Mesenchymal stem cell (in vitro differentiated cells and primary cell): ENCODE data around the gene KIRREL3.
A peak's percentile ranks its signal among the peaks of the same experiment; 100 is the strongest.

Source experiments
- DNase-seq: peaks from one replicate; pipeline ENCODE4 v3.0.0-alpha.2; 2013
- H2AFZ ChIP-seq: one replicate; pipeline ENCODE4 v1.6.1; 2013; ENCODE audit warnings: low read depth, mild to moderate bottlenecking, control low read depth, inconsistent platforms, low read length, moderate library complexity
- H2AK5ac ChIP-seq: 2 replicates; pipeline ENCODE4 v1.6.1; 2013; ENCODE audit warnings: low read length, moderate library complexity, mild to moderate bottlenecking, inconsistent platforms; ENCODE audit not compliant: severe bottlenecking
- H2BK120ac ChIP-seq: one replicate; pipeline ENCODE4 v1.6.1; 2013; ENCODE audit warnings: low read depth, mild to moderate bottlenecking, inconsistent platforms, low read length, moderate library complexity
- H2BK12ac ChIP-seq, 2 experiments: one replicate each; pipeline ENCODE4 v1.6.1; 2013; ENCODE audit warnings: inconsistent platforms in 2 of 2, low read length in 2 of 2, mild to moderate bottlenecking in 2 of 2, moderate library complexity in 2 of 2, control low read depth in 1 of 2
- H2BK15ac ChIP-seq: one replicate; pipeline ENCODE4 v1.6.1; 2013; ENCODE audit warnings: mild to moderate bottlenecking, low read depth, inconsistent platforms; ENCODE audit not compliant: poor library complexity, severe bottlenecking
- H2BK5ac ChIP-seq: 2 replicates; pipeline ENCODE4 v1.6.1; 2013; ENCODE audit warnings: low read depth, mild to moderate bottlenecking, low read length, control low read depth, inconsistent platforms; ENCODE audit not compliant: poor library complexity, severe bottlenecking
- H3K14ac ChIP-seq, 2 experiments: one replicate each; pipeline ENCODE4 v1.6.1; 2013; ENCODE audit warnings: inconsistent platforms in 2 of 2, low read length in 2 of 2, control low read depth in 1 of 2, mild to moderate bottlenecking in 1 of 2, moderate library complexity in 1 of 2
- H3K18ac ChIP-seq, 2 experiments: one replicate each; pipeline ENCODE4 v1.6.1; 2013; ENCODE audit warnings: inconsistent platforms in 2 of 2, low read length in 2 of 2, control low read depth in 1 of 2, low read depth in 1 of 2, mild to moderate bottlenecking in 1 of 2
- H3K23ac ChIP-seq, 2 experiments: one replicate each; pipeline ENCODE4 v1.6.1; 2013; ENCODE audit warnings: inconsistent platforms in 2 of 2, low read length in 2 of 2, mild to moderate bottlenecking in 2 of 2, moderate library complexity in 2 of 2, control low read depth in 1 of 2
- H3K27ac ChIP-seq: 2 replicates; pipeline ENCODE4 v1.5.1; 2013; ENCODE audit warnings: mild to moderate bottlenecking, moderate library complexity, low read length, control low read depth, inconsistent platforms; ENCODE audit not compliant: poor library complexity, severe bottlenecking
- H3K27me3 ChIP-seq, 2 experiments: 2 replicates each; pipeline versions ENCODE4 v1.6.1 to v1.7.0; 2013; ENCODE audit warnings: low read length in 2 of 2, mild to moderate bottlenecking in 2 of 2, moderate library complexity in 2 of 2, control low read depth in 1 of 2, inconsistent platforms in 1 of 2; ENCODE audit not compliant: control insufficient read depth in 1 of 2, insufficient read depth in 1 of 2
- H3K36me3 ChIP-seq, 2 experiments: 2 replicates each; pipeline versions ENCODE4 v1.6.1 to v1.7.0; 2013; ENCODE audit warnings: low read length in 2 of 2, control low read depth in 1 of 2, inconsistent platforms in 1 of 2, low read depth in 1 of 2, mild to moderate bottlenecking in 1 of 2; ENCODE audit not compliant: insufficient read depth in 2 of 2, control insufficient read depth in 1 of 2
- H3K4ac ChIP-seq, 2 experiments: one replicate each; pipeline ENCODE4 v1.6.1; 2013; ENCODE audit warnings: inconsistent platforms in 2 of 2, low read length in 2 of 2, mild to moderate bottlenecking in 2 of 2, moderate library complexity in 2 of 2, control low read depth in 1 of 2, low read depth in 1 of 2
- H3K4me1 ChIP-seq: 2 replicates; pipeline ENCODE4 v1.6.1; 2013; ENCODE audit warnings: low read depth, low read length, control low read depth; ENCODE audit not compliant: control insufficient read depth, insufficient read depth
- H3K4me2 ChIP-seq: 2 replicates; pipeline ENCODE4 v1.6.1; 2013; ENCODE audit warnings: low read length, mild to moderate bottlenecking, inconsistent platforms; ENCODE audit not compliant: poor library complexity, severe bottlenecking
- H3K4me3 ChIP-seq, 2 experiments: 2 replicates each; pipeline versions ENCODE4 v1.5.1 to v1.7.0; 2013; ENCODE audit warnings: low read length in 2 of 2, mild to moderate bottlenecking in 2 of 2, control low read depth in 1 of 2, low read depth in 1 of 2; ENCODE audit not compliant: insufficient read depth in 1 of 2
- H3K79me1 ChIP-seq: replicated peaks from 2 replicates; pipeline ENCODE4 v1.6.1; 2013; ENCODE audit warnings: mild to moderate bottlenecking, control low read depth, low read length, inconsistent platforms; ENCODE audit not compliant: poor library complexity, severe bottlenecking
- H3K9ac ChIP-seq: 2 replicates; pipeline ENCODE4 v1.7.0; 2013; ENCODE audit warnings: mild to moderate bottlenecking, low read length, moderate library complexity
- H3K9me3 ChIP-seq: 2 replicates; pipeline ENCODE4 v1.7.0; 2013; ENCODE audit warnings: mild to moderate bottlenecking, low read length; ENCODE audit not compliant: control insufficient read depth
- H4K8ac ChIP-seq: one replicate; pipeline ENCODE4 v1.6.1; 2013; ENCODE audit warnings: inconsistent platforms, mild to moderate bottlenecking, low read length, moderate library complexity
- H4K91ac ChIP-seq: one replicate; pipeline ENCODE4 v1.6.1; 2013; ENCODE audit warnings: mild to moderate bottlenecking, low read length, inconsistent platforms
- WGBS: methylation state at CpG from one replicate; pipeline ENCODE4 v1.1.7; 2013; ENCODE audit warnings: mixed read lengths; 5-methylcytosine and 5-hydroxymethylcytosine counted together

The KIRREL3 gene

GRCh38 chr11:126450806-126451205 lies 549.8 kb downstream of the KIRREL3 start:
- Histone ChIP-seq H3K4ac (no peak overlapping the region), H3K36me3 (peaks cover 0 to 8% of the 10 kb centered on the region in 2 experiments), H3K9me3 (no peaks in the 10 kb centered on the region), H3K27me3 (peaks cover 9 to 29% of the 10 kb centered on the region in 2 experiments), H2BK12ac (no peak overlapping the region), H3K18ac (no peak overlapping the region), H3K4me3 (peak overlapping the region in 1 of 2 experiments; percentile 24), H2BK15ac (no peak overlapping the region), H3K79me1 (no peaks in the 10 kb centered on the region), H2BK120ac (no peak overlapping the region), H3K14ac (peak overlapping the region in 1 of 2 experiments; percentile 8), H2BK5ac (no peak overlapping the region), H2AK5ac (no peak overlapping the region), H3K4me2 (no peak overlapping the region), H3K27ac (no peak overlapping the region), H3K9ac (no peak overlapping the region), H4K91ac (no peak overlapping the region), H2AFZ (no peak overlapping the region), H3K4me1 (peaks cover 8% of the 10 kb centered on the region), H3K23ac (no peak overlapping the region), H4K8ac (no peak overlapping the region)
- no peak for DNase-seq
- WGBS: 89% methylated on average over 11 of the region's 11 CpGs

- H3K4me2 ChIP-seq: no peak overlapping the region
- H3K4me3 ChIP-seq: no peak overlapping the region
- H3K9ac ChIP-seq: no peak overlapping the region
- no peak overlapping the region for H4K8ac ChIP-seq
- DNase-seq: no peak
- no peak overlapping the region for H3K18ac ChIP-seq
- no peak overlapping the region for H2BK120ac ChIP-seq
- H3K4me1 ChIP-seq: peaks cover 8% of the 10 kb centered on the region
- H3K9me3 ChIP-seq: no peaks in the 10 kb centered on the region
- H3K27me3 ChIP-seq: peaks cover 9 to 29% of the 10 kb centered on the region in 2 experiments
- H3K4ac ChIP-seq: no peak overlapping the region
- no peak overlapping the region for H2BK12ac ChIP-seq
- peak overlapping the region; percentile 28 for H4K91ac ChIP-seq
- H3K23ac ChIP-seq: no peak overlapping the region
- H2AFZ ChIP-seq: no peak overlapping the region
- no peak overlapping the region for H3K27ac ChIP-seq
- WGBS: 88% methylated on average over 7 of the region's 7 CpGs
- no peak overlapping the region for H2BK5ac ChIP-seq
- H3K79me1 ChIP-seq: no peaks in the 10 kb centered on the region
- H2BK15ac ChIP-seq: no peak overlapping the region
- H3K36me3 ChIP-seq: peaks cover 0 to 8% of the 10 kb centered on the region in 2 experiments
- H3K14ac ChIP-seq: peak overlapping the region in 1 of 2 experiments; percentile 22
- H2AK5ac ChIP-seq: no peak overlapping the region
These were observed 550.4 kb downstream of the KIRREL3 start for GRCh38 chr11:126450198-126450597.

GRCh38 chr11:126446581-126446980 lies 554.0 kb downstream of the KIRREL3 start:
- Histone ChIP-seq H4K8ac (no peak overlapping the region), H2AK5ac (no peak overlapping the region), H3K4me1 (peaks cover 8% of the 10 kb centered on the region), H3K36me3 (peaks cover 0 to 12% of the 10 kb centered on the region in 2 experiments), H3K9ac (no peak overlapping the region), H3K4me2 (no peak overlapping the region), H2BK15ac (no peak overlapping the region), H3K79me1 (no peaks in the 10 kb centered on the region), H3K4me3 (no peak overlapping the region), H3K18ac (no peak overlapping the region), H3K23ac (no peak overlapping the region), H2BK120ac (no peak overlapping the region), H2BK5ac (no peak overlapping the region), H4K91ac (no peak overlapping the region), H3K27ac (no peak overlapping the region), H2BK12ac (no peak overlapping the region), H3K9me3 (no peaks in the 10 kb centered on the region), H3K14ac (no peak overlapping the region), H2AFZ (no peak overlapping the region), H3K4ac (no peak overlapping the region), H3K27me3 (peaks cover 9 to 12% of the 10 kb centered on the region in 2 experiments)
- no peak for DNase-seq
- 86% methylated on average over 10 of the region's 10 CpGs for WGBS

GRCh38 chr11:126444072-126444471 lies 556.5 kb downstream of the KIRREL3 start:
- Histone ChIP-seq H2BK12ac (no peak overlapping the region), H2AFZ (no peak overlapping the region), H3K36me3 (peaks cover 0 to 4% of the 10 kb centered on the region in 2 experiments), H3K14ac (no peak overlapping the region), H3K23ac (no peak overlapping the region), H2BK120ac (no peak overlapping the region), H2BK5ac (no peak overlapping the region), H3K27ac (no peak overlapping the region), H3K27me3 (peaks cover 11 to 22% of the 10 kb centered on the region in 2 experiments), H3K79me1 (no peaks in the 10 kb centered on the region), H3K9me3 (no peaks in the 10 kb centered on the region), H3K4me1 (peaks cover 3% of the 10 kb centered on the region), H4K8ac (no peak overlapping the region), H3K4ac (no peak overlapping the region), H3K18ac (no peak overlapping the region), H2BK15ac (no peak overlapping the region), H4K91ac (no peak overlapping the region), H3K9ac (no peak overlapping the region), H3K4me2 (no peak overlapping the region), H3K4me3 (no peak overlapping the region), H2AK5ac (no peak overlapping the region)
- WGBS: 72% methylated on average over 7 of the region's 7 CpGs
- DNase-seq: no peak
